ENCODE measurements around the gene MTCH1. TPM values are rescaled to one million over a fixed set of nuclear protein-coding genes. Genes with fewer than 3 reads are reported as not detected.

MTCH1 gene
- total RNA-seq, 2 donors from 2014 or later, result 148 to 150 TPM

GRCh38 chr6:36976509-36976908 is 9.5 kb downstream of the MTCH1 start:
- intact Hi-C loops (cut with DNase I), result loop anchor here in 1 of 2 donors (10.0 kb wide), 1 partner anchor 52 kb away; no protein-coding TSS in a partner anchor
- no peak for DNase-seq (ENCODE audit: low spot score)

- no peak for DNase-seq (ENCODE audit: low spot score)
- intact Hi-C loops (cut with DNase I), result loop anchor here in 1 of 2 donors (10.0 kb wide), 1 partner anchor 51 kb away; no protein-coding TSS in a partner anchor
These were observed 10.1 kb downstream of the MTCH1 start for GRCh38 chr6:36976007-36976264.

- peak; percentile 82 for DNase-seq (ENCODE audit: low spot score)
- intact Hi-C loops (cut with DNase I), result loop anchor here in 1 of 2 donors (10.0 kb wide), 1 partner anchor 51 kb away; no protein-coding TSS in a partner anchor
These were observed 10.6 kb downstream of the MTCH1 start for GRCh38 chr6:36975231-36976006.

GRCh38 chr6:36973647-36974046 is 12.3 kb downstream of the MTCH1 start:
- intact Hi-C loops (cut with DNase I), result loop anchor here in 1 of 2 donors (10.0 kb wide), 1 partner anchor 49 kb away; no protein-coding TSS in a partner anchor
- DNase-seq (ENCODE audit: low spot score), result no peak

- intact Hi-C loops (cut with DNase I), result loop anchor here in 1 of 2 donors (10.0 kb wide), 1 partner anchor 48 kb away; no protein-coding TSS in a partner anchor
These were observed 12.8 kb downstream of the MTCH1 start for GRCh38 chr6:36973190-36973589.

GRCh38 chr6:36971921-36972673 is 13.9 kb downstream of the MTCH1 start:
- no peak for DNase-seq (ENCODE audit: low spot score)
- intact Hi-C loops (cut with DNase I), result loop anchor here in 1 of 2 donors (10.0 kb wide), 1 partner anchor 47 kb away; no protein-coding TSS in a partner anchor

More at GRCh38 chr6:36973190-36973589, 12.8 kb downstream of the MTCH1 start:
- DNase-seq (ENCODE audit: low spot score), result no peak

GRCh38 chr6:36970892-36971842 is 14.8 kb downstream of the MTCH1 start:
- DNase-seq (ENCODE audit: low spot score), result no peak
- intact Hi-C loops (cut with DNase I), result loop anchor here in 1 of 2 donors (10.0 kb wide), 1 partner anchor 46 kb away; no protein-coding TSS in a partner anchor

GRCh38 chr6:36969988-36970891 is 15.8 kb downstream of the MTCH1 start:
- DNase-seq (ENCODE audit: low spot score), result no peak
- intact Hi-C loops (cut with DNase I), result loop anchor here in 1 of 2 donors (10.0 kb wide), 1 partner anchor 45 kb away; no protein-coding TSS in a partner anchor

GRCh38 chr6:36969240-36969691 is 16.7 kb downstream of the MTCH1 start:
- intact Hi-C loops (cut with DNase I), result no loop called here
- no peak for DNase-seq (ENCODE audit: low spot score)

- peak; percentile 87 for DNase-seq (ENCODE audit: low spot score)
- intact Hi-C loops (cut with DNase I), result no loop called here
These were observed 17.6 kb downstream of the MTCH1 start for GRCh38 chr6:36968266-36968977.

- intact Hi-C loops (cut with DNase I), result no loop called here
- peak; percentile 43 for DNase-seq (ENCODE audit: low spot score)
These were observed 18.2 kb downstream of the MTCH1 start for GRCh38 chr6:36967757-36968156.

- DNase-seq (ENCODE audit: low spot score), result no peak
- intact Hi-C loops (cut with DNase I), result no loop called here
These were observed 18.7 kb downstream of the MTCH1 start for GRCh38 chr6:36967301-36967700.

- no peak for DNase-seq (ENCODE audit: low spot score)
- intact Hi-C loops (cut with DNase I), result no loop called here
These were observed 21.1 kb downstream of the MTCH1 start for GRCh38 chr6:36964908-36965307.

GRCh38 chr6:36964349-36964748 is 21.6 kb downstream of the MTCH1 start:
- intact Hi-C loops (cut with DNase I), result no loop called here
- DNase-seq (ENCODE audit: low spot score), result peak; percentile 58

- intact Hi-C loops (cut with DNase I), result no loop called here
- DNase-seq (ENCODE audit: low spot score), result peak; percentile 79
These were observed 22.3 kb downstream of the MTCH1 start for GRCh38 chr6:36963451-36964290.

- peak; percentile 93 for DNase-seq (ENCODE audit: low spot score)
- intact Hi-C loops (cut with DNase I), result no loop called here
These were observed 23.1 kb downstream of the MTCH1 start for GRCh38 chr6:36962874-36963273.

Measured in posterior vena cava (tissue), 2 donors.